SKM-1 (cell line): ENCODE measurements around the gene CIAPIN1.

Experiments
- DNase-seq: peaks from one replicate; lab custom pipeline; 2025; ENCODE audit not compliant: unreplicated experiment; lab: John Stamatoyannopoulos, UW

The CIAPIN1 gene

DNA sequence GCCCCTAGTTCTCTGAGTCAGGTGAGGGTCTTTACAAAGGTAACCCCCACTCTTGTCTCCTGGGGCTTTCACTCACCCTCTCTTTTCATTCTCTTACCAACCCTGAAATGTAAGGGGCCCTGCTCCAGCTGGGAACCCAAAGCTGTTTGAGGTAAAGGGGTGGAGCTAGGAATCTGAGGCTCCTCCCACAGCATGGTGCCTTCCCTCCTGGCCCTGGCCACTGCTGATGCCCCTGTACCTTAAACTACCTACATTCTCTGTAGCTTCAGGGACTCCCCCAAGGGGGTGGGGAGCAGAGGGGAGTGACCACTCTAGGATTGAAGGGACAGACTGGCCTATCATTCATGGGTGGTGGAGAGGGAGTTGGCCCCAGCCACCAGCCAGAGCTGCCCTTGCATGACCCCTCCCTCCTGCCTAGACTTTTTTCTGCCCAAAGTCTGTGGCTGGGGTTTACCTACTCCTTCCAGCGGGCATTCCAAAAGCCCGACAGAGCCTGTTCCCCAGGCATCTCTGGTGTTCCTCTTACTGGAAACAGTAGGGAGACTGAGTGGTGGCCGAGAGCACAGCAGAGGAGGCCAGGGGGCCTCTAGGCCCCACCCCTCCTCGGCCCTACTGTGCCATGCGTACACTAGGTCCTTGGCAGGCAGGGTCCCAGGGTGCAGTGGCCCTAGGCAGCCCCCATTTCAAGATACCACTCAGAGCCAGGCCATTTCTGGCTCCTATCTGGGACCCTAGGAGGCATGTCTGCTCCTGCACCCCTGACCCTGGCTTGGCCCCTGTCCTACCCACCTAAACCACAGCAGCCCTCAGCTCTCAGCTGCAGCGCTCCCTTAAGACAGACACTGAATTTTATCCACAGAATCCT, 29.6 kb upstream of the CIAPIN1 start:
- no peak for DNase-seq

DNA sequence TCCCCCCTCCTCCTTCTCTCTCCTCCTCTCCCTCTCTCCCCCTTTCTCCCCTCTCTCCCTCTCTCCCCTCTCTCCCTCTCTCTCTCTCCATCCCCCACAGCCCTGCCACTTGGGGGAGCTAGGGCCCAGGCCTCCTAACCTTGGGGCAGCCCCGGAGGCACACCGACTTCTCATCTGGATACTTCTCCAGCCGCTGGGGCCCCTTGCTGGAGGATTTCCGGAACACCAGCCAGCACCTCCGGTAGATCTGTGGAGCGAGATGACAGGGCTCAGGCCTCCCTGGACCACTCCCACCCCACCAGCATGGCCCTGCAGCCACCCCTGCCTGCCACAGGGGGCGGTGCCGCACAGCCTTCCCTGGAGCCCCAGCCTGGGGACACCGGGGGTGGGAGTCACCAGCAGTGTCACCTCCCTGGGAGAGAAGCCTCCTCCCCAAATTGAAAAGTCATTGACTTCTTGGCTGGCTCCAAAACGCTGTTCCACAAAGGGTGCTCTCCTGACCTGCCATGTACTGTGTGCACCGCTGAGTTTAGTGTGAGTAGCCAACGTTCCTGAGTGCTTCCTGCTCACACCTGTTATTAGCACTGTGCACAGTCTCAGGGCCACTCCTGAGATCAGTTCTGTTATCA, 28.6 kb upstream of the CIAPIN1 start:
- peak; percentile 91 for DNase-seq

DNA sequence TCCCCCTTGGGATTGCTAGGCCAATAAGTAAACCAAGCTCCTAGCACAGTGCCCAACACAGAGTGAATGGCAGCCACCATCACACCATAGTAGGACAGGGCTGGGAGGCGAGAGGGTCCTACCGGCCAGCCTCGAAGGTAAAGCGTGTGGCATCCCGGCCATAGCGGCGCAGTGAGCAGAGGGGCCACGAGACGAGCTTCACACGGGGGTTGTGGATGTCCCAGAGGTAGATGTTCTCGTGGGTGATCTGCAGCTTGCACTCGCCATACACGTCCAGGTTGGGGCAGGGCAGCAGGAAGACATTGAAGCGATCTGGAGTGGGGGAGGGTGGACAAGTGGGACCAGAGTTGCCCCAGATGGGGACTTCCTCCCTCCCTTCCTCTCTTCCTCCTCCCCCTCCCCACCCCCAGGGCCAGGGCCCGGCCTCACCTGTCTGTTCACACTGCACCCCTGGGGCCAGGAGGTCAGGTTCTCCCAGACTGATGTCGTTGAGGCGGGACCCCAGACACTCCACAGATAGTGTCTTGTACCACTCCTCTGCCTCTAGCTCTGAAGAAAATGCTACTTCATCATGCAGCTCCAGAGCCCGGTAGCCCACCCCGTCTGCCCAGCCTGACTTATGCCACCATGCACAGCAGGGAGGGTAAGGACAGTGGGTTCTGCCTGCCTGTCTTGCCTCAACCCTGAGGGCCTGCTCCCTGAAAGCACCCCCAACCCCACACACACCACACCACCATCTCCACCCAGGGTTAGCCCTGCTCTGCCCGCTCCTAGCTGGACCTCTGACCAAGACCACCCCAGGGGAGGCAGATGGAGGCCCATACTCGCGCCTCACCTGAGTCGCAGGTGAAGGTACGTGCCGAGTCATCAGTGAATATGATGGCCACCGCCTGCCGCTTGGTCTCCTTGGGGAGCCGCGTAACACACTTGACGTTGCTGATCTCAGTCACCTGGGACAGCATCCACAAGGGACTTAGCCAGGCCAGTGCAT, 27.8 kb upstream of the CIAPIN1 start:
- no peak for DNase-seq

DNA sequence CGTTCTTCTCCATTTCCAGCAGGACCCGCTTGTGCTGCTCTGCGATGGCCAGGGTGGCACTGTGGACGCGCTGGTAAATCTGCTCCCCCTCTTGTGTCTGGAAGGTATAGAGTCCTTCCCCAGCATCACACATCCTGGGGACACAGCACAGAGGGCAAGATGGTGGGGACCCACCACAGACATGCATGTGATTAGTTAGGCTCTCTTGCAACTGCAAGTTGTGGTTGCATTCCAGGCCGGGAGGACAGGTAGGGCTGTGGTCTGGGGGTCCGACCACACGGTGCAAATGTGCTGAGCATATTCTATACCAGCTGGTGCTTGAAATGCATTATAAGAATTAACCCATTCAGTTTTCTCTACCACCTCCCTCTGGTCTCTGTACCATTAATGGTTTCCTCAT, 26.7 kb upstream of the CIAPIN1 start:
- DNase-seq = no peak

DNA sequence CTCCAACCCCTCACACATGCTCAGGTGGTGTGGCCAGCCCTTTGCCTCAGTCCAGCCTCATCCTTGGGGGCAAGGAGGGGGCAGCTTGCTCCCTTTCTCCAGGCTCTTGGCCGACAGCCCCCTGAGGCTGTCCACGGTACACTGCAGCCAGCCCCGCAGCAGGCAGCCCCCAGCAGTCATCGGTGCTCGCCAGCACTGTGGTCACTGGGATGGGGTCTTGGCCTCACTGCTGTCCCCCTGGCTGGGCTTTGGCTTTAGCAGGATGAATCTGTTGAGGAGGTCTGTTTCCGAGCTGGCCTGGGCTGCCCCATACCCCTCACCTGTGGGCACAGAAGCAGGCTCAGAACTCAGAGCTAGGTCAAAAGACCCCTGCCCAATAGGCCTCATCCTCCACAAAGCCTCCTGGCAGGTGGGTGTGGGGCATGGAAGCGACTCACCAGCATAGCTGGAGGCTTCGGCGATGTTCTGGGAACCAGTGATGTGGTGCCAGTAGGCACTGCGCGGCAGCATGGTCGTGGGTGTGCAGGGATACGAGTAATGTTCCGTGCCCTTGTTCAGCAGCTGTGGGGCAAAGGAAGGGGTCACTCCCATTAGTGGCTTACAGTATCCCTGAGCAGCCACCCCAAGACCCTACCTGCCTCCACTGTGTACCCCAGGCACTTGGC, 26.1 kb upstream of the CIAPIN1 start:
- DNase-seq = no peak

DNA sequence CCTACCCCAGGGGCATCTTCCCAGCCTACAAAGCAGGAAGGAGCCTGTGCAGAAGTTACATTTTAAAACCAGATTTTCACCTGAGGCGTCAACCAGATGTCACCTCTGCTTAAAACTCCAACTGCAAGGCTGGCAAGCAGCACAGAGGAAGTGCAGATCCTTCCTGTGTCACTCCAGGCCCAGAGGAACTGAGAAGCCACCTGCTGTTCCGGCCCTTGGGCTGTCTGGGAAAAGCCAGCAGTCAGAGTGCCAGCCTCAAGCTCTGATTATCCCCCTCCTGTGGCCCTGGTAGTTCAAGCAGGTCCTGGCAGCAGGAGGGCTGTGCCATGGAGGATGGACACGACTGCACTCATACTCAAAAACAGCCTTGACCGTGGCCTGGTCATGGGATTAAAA, 25.5 kb upstream of the CIAPIN1 start:
- no peak for DNase-seq

DNA sequence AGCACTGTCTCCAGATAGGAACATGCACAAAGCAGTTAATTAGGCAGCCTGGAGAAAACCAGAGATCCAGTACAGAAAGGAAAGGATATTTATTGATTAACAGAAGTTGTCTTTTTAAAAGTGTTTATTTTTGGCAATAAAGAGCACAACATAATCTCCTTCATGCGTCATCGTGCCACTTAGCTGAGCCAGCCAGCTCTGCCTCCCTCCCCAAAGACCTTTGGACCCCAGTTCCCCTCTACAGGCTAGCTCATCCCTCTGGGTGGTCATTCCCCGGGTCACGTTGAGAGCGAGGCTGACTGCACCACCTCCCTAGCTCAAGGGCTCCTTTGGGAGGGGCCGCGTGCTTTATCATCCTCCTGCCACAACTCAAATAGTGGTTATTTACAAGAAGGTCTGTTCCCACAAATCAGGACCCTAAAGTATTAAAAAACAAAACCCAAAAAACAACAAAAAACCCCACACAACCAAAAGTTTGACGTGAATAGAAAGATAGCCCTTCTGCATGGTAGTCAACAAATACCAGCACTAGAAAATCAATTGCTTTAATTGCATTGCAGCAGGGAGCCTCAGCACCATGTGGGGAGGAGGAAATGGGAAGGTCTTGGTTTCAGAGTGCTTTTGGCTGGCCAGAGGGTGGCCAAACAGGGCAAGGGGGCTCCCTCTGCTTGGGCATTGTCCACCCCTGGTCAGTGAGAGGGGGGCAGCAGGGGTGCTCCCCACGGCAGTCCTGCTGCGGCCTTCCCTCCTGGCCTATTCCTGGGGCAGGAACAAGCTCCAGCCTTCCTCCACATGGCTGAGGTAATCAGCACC, 24.9 kb upstream of the CIAPIN1 start:
- DNase-seq = no peak

DNA sequence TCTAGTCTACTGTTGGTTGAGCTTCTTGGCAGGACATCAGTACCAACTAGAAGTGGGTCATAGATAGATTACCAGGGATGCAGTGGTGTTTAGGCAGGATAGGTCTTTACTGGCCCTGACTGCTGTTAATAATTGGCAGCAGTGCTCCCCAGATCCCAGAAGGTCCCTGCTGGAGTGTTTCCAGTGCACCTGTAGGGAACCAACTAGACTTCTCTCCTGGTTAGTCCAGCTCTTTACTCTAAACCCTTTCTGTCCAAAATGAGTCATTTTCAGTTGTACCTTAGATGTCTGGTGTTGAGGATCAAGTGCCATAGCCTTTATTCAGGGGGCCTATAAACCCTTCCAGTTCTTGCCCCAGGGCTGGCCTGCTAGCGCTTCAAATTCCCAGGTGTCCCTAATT, 24.0 kb upstream of the CIAPIN1 start:
- DNase-seq = no peak

DNA sequence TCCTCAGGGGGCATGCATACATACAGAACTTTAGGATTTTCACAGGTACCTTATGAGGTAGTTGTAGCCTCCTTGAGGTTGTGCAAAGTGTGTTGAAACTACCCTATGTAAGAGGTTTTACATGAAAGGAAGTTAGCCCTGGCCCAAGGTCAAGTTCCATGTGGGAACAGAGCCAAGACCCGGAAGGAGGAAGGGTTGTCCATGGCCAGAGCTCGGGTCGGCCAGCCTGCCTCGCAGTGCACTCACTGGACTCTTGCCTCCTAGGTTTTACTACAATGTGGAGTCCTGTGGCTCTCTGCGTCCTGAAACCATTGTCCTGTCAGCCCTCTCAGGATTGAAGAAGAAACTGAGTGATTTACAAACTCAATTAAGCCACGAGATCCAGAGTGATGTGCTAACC, 23.5 kb upstream of the CIAPIN1 start:
- DNase-seq = no peak

DNA sequence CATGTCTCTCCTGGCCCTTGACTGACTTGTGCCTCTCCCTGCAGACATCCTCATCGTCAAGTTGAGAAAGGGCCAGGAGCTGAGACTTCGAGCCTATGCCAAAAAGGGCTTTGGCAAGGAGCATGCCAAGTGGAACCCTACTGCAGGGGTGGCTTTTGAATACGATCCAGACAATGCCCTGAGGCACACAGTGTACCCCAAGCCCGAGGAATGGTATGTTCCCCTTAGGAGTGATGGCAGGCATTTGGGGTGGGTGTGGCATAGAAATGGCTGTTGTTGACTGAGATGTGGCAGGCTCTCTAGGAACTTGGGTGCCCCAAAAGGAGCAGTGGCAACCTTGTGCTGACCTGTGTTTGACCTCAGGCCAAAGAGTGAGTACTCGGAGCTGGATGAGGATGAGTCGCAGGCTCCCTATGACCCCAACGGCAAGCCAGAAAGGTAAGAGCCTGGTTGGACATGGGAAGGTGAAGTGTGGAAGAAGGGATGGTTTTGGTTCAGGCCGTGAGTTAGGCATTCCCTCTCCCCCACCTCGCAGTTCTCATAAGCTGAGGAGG, 22.8 kb upstream of the CIAPIN1 start:
- no peak for DNase-seq

DNA sequence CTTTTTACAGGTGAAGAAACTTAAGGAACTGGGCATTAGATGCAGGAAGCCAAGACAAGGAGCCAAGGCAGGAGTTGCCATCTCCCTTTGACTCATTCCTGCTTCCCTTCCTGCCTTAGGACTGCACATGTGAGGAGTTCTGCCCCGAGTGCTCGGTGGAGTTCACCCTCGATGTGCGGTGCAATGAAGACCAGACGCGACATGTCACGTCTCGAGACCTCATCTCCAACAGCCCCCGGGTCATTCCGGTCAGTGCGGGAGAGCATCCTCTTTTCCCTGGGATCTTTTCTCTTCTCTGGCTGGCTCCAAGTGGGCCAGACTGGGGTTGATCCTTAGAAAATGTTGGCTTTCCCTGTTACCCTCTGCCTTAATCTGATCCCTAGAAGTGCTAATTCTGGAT, 21.9 kb upstream of the CIAPIN1 start:
- DNase-seq = no peak

DNA sequence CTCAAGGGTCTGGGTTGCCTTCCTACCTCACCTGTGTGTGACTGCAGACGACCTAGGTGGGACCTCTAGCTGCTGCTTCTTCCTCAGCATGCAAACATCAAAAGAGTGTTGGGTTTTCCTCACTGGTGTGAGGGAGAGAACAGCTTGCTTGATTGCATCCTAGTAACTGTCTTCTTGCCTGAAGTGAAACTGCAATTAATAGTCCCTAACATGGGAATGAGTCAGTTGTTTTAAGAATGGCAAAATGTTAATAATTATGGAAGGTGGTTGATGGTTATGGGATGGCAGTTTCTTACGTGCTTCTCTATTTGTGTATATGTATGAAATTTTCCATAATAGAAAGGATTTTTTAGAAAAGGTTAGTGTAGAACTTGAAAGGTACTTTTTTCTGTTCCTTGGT, 21.2 kb upstream of the CIAPIN1 start:
- DNase-seq = no peak

DNA sequence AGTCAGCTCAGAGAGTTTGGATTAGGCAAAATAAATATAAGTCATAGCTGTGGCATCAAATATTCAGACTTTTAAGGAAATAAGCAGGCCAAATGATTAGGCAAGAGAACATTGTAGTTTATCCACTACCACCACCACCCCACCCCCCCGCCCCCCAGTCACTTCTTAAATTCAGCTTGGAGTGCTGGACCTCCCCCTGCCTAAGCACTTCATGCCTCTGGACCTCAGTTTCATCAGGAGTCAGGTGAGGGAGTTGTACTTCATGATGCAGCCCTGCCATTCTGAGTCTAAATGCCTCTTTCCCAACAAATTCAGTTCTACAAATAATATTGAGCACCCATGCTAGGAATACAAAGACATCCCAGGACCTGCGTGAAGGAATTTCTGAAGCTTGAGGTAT, 17.3 kb upstream of the CIAPIN1 start:
- no peak for DNase-seq

DNA sequence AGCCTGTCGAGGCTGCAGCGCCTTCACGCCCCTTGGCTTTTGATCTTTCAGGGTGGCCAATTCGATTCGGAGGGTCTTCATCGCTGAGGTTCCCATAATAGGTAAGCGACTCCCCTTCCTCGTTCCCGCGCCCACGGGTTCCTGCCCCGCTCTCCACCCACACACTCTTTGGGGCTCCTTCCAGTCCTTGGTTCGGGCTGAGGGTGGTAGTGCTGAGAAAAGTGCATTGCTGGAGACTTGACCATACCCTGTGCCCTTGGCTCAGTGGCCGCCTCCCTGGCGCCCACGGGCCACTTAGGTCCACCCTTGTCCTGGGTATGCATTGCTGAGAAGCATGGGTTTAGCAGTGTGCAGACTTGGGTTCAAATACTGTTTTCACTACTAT, 15.8 kb upstream of the CIAPIN1 start:
- DNase-seq = no peak

DNA sequence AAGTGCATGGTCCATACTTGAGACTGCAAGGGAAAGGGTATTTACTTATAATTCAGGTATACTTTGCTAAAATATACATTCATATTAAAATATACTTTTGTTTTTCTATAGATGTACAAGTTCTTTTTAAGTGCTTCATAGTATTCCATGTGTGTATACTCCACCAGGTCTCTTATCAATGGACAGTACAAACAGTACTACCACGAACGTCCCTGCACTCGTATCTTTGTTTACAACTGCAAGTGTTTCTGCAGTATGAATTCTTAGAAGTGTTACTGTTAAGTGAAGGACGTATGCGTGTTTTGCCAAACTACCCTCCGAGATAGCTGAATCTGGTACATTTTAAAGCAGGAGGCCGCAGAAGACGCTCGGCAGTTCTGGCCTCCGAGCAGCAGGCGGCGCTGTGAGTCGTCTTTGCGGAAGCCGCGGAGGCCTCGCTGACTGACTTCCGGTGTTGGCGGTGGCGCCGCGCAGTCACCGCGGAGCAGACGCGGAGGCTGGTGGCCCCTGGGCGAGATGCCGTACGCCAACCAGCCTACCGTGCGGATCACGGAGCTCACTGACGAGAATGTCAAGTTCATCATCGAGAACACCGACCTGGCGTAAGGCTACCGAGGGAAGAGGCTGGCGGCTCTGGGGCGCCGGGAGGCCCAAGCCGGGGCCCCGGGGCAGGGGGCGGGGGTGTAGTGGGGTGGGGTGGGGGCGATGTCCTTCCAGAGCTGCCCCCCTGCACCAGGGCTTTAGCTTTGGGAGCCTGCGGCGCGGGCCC, 15.2 kb upstream of the CIAPIN1 start, which contains the start of gene POLR2C:
Gene POLR2C (plus strand): TSS at position 471 of the 769 bp plus-strand sequence. CDS start 46 bp downstream, at position 517.
- DNase-seq = peak; percentile 73

DNA sequence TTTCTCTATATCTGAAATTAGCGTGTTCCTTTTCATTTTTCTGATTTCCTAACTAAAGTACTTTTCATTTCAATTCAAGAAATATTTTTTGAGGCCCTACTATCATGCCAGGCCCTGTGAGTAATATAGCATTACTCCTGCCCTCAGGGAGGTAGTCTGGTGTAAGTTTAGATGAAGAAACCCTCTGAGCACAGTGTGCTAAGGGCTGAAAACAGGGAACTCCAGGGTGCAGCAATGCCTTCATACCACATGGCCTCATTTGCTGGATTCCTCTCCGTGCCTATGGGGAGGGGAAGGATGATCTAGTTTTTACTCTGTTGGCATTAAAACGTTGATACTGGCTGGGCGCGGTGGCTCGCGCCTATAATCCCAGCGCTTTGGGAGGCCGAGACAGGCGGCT, 4.8 kb upstream of the CIAPIN1 start:
- no peak for DNase-seq

DNA sequence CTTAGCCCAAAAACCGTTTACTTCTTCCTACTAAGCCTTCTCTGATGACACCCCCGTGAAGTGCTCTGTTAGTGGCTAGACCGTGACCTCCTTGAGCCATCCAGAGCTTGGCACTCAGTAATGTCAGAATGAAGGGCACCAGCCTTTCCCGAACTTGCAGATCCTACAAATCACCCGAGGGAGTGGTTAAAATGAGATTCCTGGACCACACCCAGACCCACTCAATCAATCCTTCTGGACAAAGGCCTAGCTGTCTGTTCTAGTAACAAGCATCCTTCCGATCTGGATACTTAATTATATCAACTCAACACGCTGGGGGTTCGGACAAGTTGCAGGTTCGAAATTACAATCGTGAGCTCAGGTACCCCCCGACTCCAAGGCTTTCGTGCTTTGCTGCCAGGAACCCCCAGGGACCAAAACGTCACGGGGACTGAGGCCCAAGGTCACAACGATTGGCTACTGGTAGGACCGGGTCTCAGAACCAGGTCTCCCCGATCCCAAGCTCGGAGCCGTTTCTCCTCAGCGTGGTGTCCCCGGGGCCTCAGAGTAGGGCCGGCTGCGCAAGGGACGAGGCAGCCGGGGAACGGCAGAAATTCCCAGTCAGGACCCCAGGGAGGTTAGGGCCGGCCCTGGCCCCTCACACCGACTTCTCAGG, 527 bp downstream of the CIAPIN1 start:
- DNase-seq = no peak

DNA sequence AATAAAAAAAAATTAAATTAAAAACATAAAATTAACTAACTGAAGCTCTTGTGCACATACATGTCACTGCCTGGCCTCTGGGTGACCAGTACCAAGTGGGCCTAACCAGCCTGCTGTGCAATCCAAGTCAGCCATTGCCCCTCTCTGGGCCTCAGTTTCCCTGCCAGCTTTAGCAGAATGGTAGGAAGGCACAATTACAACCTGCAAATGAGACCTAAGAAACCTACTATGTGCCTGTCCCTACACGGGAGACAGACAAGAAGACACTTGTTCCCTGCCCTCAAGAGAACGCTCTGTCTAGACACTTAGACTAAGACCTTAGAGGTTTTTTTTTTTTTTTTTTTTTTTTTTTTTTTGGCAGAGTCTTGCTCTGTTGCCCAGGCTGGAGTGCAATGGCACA, 1.7 kb downstream of the CIAPIN1 start:
- DNase-seq = no peak
